H9 (cell line): ENCODE measurements around the gene ITGB1BP1. TPM values are rescaled to one million over a fixed set of nuclear protein-coding genes. Genes with fewer than 3 reads are reported as not detected.

Experiments used
- DNase-seq: peaks from one replicate; pipeline ENCODE4 v3.0.0-alpha.2; 2017
- H2AFZ ChIP-seq: one replicate; pipeline ENCODE4 v1.6.1; 2013; ENCODE audit warnings: mild to moderate bottlenecking, low read length, control low read depth, moderate library complexity
- H2AK5ac ChIP-seq: 2 replicates; pipeline ENCODE4 v1.6.1; 2013; ENCODE audit warnings: low read length, control low read depth, mixed read lengths; ENCODE audit not compliant: insufficient read length
- H2BK120ac ChIP-seq: one replicate; pipeline ENCODE4 v1.6.1; 2013; ENCODE audit warnings: low read depth, mild to moderate bottlenecking, low read length, control low read depth, inconsistent platforms; ENCODE audit not compliant: poor library complexity, severe bottlenecking
- H2BK12ac ChIP-seq: 2 replicates; pipeline ENCODE4 v1.6.1; 2013; ENCODE audit warnings: low read length, control low read depth, mixed read lengths, low read depth; ENCODE audit not compliant: insufficient read length
- H2BK15ac ChIP-seq: 2 replicates; pipeline ENCODE4 v1.6.1; 2013; ENCODE audit warnings: low read depth, low read length, control low read depth
- H2BK20ac ChIP-seq: one replicate; pipeline ENCODE4 v1.6.1; 2013; ENCODE audit warnings: low read depth, mild to moderate bottlenecking, low read length, control low read depth, inconsistent platforms; ENCODE audit not compliant: poor library complexity, severe bottlenecking
- H2BK5ac ChIP-seq: 2 replicates; pipeline ENCODE4 v1.6.1; 2013; ENCODE audit warnings: low read length, control low read depth, mixed read lengths; ENCODE audit not compliant: insufficient read length
- H3K14ac ChIP-seq: 2 replicates; pipeline ENCODE4 v1.6.1; 2013; ENCODE audit warnings: low read length, control low read depth; ENCODE audit not compliant: insufficient read depth
- H3K18ac ChIP-seq: 2 replicates; pipeline ENCODE4 v1.6.1; 2013; ENCODE audit warnings: low read depth, mild to moderate bottlenecking, mixed read lengths, low read length, control low read depth; ENCODE audit not compliant: insufficient read length
- H3K23ac ChIP-seq: 2 replicates; pipeline ENCODE4 v1.6.1; 2013; ENCODE audit warnings: low read length, control low read depth, mixed read lengths, low read depth; ENCODE audit not compliant: insufficient read length
- H3K23me2 ChIP-seq: 2 replicates; pipeline ENCODE4 v1.6.1; 2013; ENCODE audit warnings: low read depth, mild to moderate bottlenecking, mixed read lengths, low read length, control low read depth; ENCODE audit not compliant: insufficient read length, poor library complexity, severe bottlenecking
- H3K27ac ChIP-seq: 2 replicates; pipeline ENCODE4 v1.5.1; 2013; ENCODE audit warnings: low read length, control low read depth, mixed read lengths, low read depth; ENCODE audit not compliant: insufficient read length
- H3K27me3 ChIP-seq: 2 replicates; pipeline ENCODE4 v1.6.1; 2013; ENCODE audit warnings: low read length, control low read depth, inconsistent platforms; ENCODE audit not compliant: insufficient read depth
- H3K4ac ChIP-seq: 2 replicates; pipeline ENCODE4 v1.6.1; 2013; ENCODE audit warnings: low read depth, mild to moderate bottlenecking, control low read depth, inconsistent platforms, low read length, moderate library complexity
- H3K4me1 ChIP-seq: 2 replicates; pipeline ENCODE4 v1.6.1; 2013; ENCODE audit warnings: low read length, control low read depth, inconsistent platforms; ENCODE audit not compliant: insufficient read depth
- H3K4me2 ChIP-seq: 2 replicates; pipeline ENCODE4 v1.6.1; 2013; ENCODE audit warnings: low read length, control low read depth, mixed read lengths; ENCODE audit not compliant: insufficient read length, insufficient read depth
- H3K56ac ChIP-seq: 2 replicates; pipeline ENCODE4 v1.6.1; 2013; ENCODE audit warnings: low read depth, mild to moderate bottlenecking, mixed read lengths, low read length, control low read depth; ENCODE audit not compliant: insufficient read length
- H3K79me1 ChIP-seq: 2 replicates; pipeline ENCODE4 v1.6.1; 2013; ENCODE audit warnings: low read depth, mild to moderate bottlenecking, moderate library complexity, low read length, control low read depth, inconsistent platforms; ENCODE audit not compliant: insufficient read depth, poor library complexity, severe bottlenecking
- H3K79me2 ChIP-seq: 2 replicates; pipeline ENCODE4 v1.6.1; 2013; ENCODE audit warnings: low read length, control low read depth, inconsistent platforms; ENCODE audit not compliant: insufficient read depth
- H3K9ac ChIP-seq: 2 replicates; pipeline ENCODE4 v1.6.1; 2013; ENCODE audit warnings: low read length, control low read depth, mixed read lengths; ENCODE audit not compliant: insufficient read length; ENCODE audit errors: extremely low read depth
- H3K9me3 ChIP-seq: one replicate; pipeline ENCODE4 v1.6.1; 2013; ENCODE audit warnings: low read depth, low read length, inconsistent platforms; ENCODE audit not compliant: control insufficient read depth
- H3T11ph ChIP-seq: one replicate; pipeline ENCODE4 v1.6.1; 2013; ENCODE audit warnings: mild to moderate bottlenecking, low read length, control low read depth, inconsistent platforms
- H4K20me1 ChIP-seq: one replicate; pipeline ENCODE4 v1.6.1; 2013; ENCODE audit not compliant: control insufficient read depth, insufficient read length, insufficient read depth
- H4K5ac ChIP-seq: 2 replicates; pipeline ENCODE4 v1.6.1; 2013; ENCODE audit warnings: low read depth, mild to moderate bottlenecking, mixed read lengths, low read length, control low read depth; ENCODE audit not compliant: insufficient read length
- H4K8ac ChIP-seq: replicated peaks from 2 replicates; pipeline ENCODE4 v1.6.1; 2013; ENCODE audit warnings: low read length, control low read depth, mixed read lengths, low read depth; ENCODE audit not compliant: insufficient read length
- H4K91ac ChIP-seq: 2 replicates; pipeline ENCODE4 v1.6.1; 2013; ENCODE audit warnings: low read depth, mild to moderate bottlenecking, moderate library complexity, mixed read lengths, low read length, control low read depth; ENCODE audit not compliant: insufficient read length
- H3K27ac Mint-ChIP-seq, 3 experiments: 2 replicates in 2 of 3; 3 replicates in 1 of 3; pipeline ENCODE4 v1.8.0; 2020 to 2021; ENCODE audit warnings: mixed read lengths in 3 of 3, mild to moderate bottlenecking in 1 of 3, moderate library complexity in 1 of 3
- H3K27me3 Mint-ChIP-seq: 2 replicates; pipeline ENCODE4 v1.8.0; 2021; ENCODE audit warnings: low read depth, mild to moderate bottlenecking, moderate library complexity, mixed read lengths
- H3K36me3 Mint-ChIP-seq, 3 experiments: 2 replicates in 2 of 3; 3 replicates in 1 of 3; pipeline ENCODE4 v1.8.0; 2020 to 2021; ENCODE audit warnings: low read depth in 3 of 3, mixed read lengths in 3 of 3; ENCODE audit not compliant: insufficient read depth in 1 of 3
- H3K4me1 Mint-ChIP-seq, 2 experiments: 2 replicates each; pipeline ENCODE4 v1.8.0; 2020; ENCODE audit warnings: mixed read lengths in 2 of 2
- H3K4me3 Mint-ChIP-seq, 2 experiments: 2 replicates in 1 of 2; 3 replicates in 1 of 2; pipeline ENCODE4 v1.8.0; 2020 to 2021; ENCODE audit warnings: mild to moderate bottlenecking in 2 of 2, mixed read lengths in 2 of 2, moderate library complexity in 1 of 2
- H3K9me3 Mint-ChIP-seq, 2 experiments: 2 replicates in 1 of 2; 3 replicates in 1 of 2; pipeline ENCODE4 v1.8.0; 2020; ENCODE audit warnings: mild to moderate bottlenecking in 2 of 2, mixed read lengths in 2 of 2, moderate library complexity in 1 of 2
- CTCF ChIP-seq: fragments of 200-600 bp; sonication (generic); conservative IDR thresholded peaks from 3 replicates; pipeline ENCODE4 v1.8.0; 2021; ENCODE audit warnings: antibody characterized with exemption, mild to moderate bottlenecking
- WGBS: extraction: QIAGEN DNeasy Blood & Tissue Kit; methylation state at CpG from one replicate; pipeline ENCODE4 v1.1.7; 2013; ENCODE audit warnings: missing lambda C conversion rate, low lambda C conversion rate, mixed read lengths; ENCODE audit not compliant: insufficient read length; ENCODE audit errors: extremely low coverage; 5-methylcytosine and 5-hydroxymethylcytosine counted together
- total RNA-seq: library from RNA; stranded (reverse); gene quantifications from 2 replicates; pipeline ENCODE4 v1.2.1, GENCODE V29; 2021

Gene ITGB1BP1
- total RNA-seq, 1 experiment from 2014 or later = 38.7 TPM

DNA sequence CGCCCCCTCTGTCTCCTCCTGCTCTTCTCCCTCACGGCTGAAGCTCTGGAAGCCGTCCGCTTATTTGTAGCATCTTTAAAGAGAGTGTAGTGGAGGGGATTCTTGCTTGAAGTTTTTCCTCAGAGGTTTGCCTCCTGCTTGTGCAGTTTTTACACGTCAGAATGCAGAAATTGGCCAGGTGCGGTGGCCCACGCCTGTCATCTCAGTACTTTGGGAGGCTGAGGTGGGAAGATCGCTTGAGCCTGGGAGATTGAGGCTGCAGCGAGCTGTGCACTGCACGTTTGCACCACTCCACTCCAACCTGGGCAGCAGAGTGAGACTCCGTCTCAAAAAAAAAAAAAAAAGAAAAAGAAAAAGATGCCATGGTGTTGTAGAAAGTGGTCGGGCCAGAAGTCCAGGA lies 69.0 kb downstream of the ITGB1BP1 start:
- TF ChIP-seq CTCF = no peak
- Histone ChIP-seq H2BK20ac (no peak overlapping the region), H3K23me2 (no peaks in the 10 kb centered on the region), H2BK5ac (no peak overlapping the region), H3K23ac (no peak overlapping the region), H3K79me1 (no peaks in the 10 kb centered on the region), H3K4ac (no peak overlapping the region), H2AFZ (no peak overlapping the region), H3T11ph (no peak overlapping the region), H2BK15ac (no peak overlapping the region), H4K8ac (no peak overlapping the region), H2BK12ac (no peak overlapping the region), H3K79me2 (no peaks in the 10 kb centered on the region), H2BK120ac (no peak overlapping the region), H3K56ac (no peak overlapping the region), H3K27ac (no peak overlapping the region), H4K91ac (no peak overlapping the region), H3K27me3 (no peaks in the 10 kb centered on the region), H3K4me2 (no peak overlapping the region), H3K9me3 (no peaks in the 10 kb centered on the region), H2AK5ac (no peak overlapping the region), H4K5ac (no peak overlapping the region), H3K9ac (no peak overlapping the region), H3K4me1 (peaks cover 4% of the 10 kb centered on the region; the same call in 1 of the 2 replicates), H3K14ac (no peak overlapping the region), H4K20me1 (no peaks in the 10 kb centered on the region), H3K18ac (no peak overlapping the region)
- Mint-ChIP-seq H3K4me3 (no peak overlapping the region), H3K27me3 (no peaks in the 10 kb centered on the region), H3K9me3 (no peaks in the 10 kb centered on the region), H3K36me3 (peaks cover 16 to 57% (median 40%) of the 10 kb centered on the region in 3 experiments; a peak in 5 of 7 replicates), H3K4me1 (peaks cover 21 to 24% of the 10 kb centered on the region in 2 experiments), H3K27ac (no peak overlapping the region; a peak in 2 of 7 replicates)
- WGBS = no CpG with 5 or more reads among the region's 12 CpGs
- DNase-seq = no peak

Other genes with a start within 250 kb of the ITGB1BP1 start
- 11.0 and 12.6 TPM in 2 replicates for gene ASAP2, start 216.7 kb downstream of the ITGB1BP1 start, total RNA-seq
- 89.5 and 95.5 TPM in 2 replicates for gene CPSF3, start 126 bp upstream of the ITGB1BP1 start, total RNA-seq
- 23.8 and 25.6 TPM in 2 replicates for gene IAH1, start 51.0 kb upstream of the ITGB1BP1 start, total RNA-seq
- 23.7 and 26.3 TPM in 2 replicates for gene ADAM17, start 132.3 kb upstream of the ITGB1BP1 start, total RNA-seq
- 374 and 380 TPM in 2 replicates for gene YWHAQ, start 207.5 kb upstream of the ITGB1BP1 start, total RNA-seq